Loucy (cell line): ENCODE measurements around the gene ATP11B.

Source experiments
- CTCF ChIP-seq: fragments of 200-600 bp; sonication (generic); conservative IDR thresholded peaks from 2 replicates; pipeline ENCODE4 v1.5.1; 2014; ENCODE audit warnings: mild to moderate bottlenecking, antibody characterized with exemption, low read length
- EZH2phosphoT487 ChIP-seq: fragments of 200-600 bp; IDR thresholded peaks from 2 replicates; pipeline ENCODE4 v1.6.1; 2018; ENCODE audit warnings: antibody characterized with exemption, mild to moderate bottlenecking, moderate library complexity, borderline replicate concordance

GRCh38 chr3:182755712-182756111, 37.6 kb upstream of the ATP11B start:
- TF ChIP-seq EZH2phosphoT487 (no peak), CTCF (no peak)
